ENCODE data around the gene KRT2.

DNA sequence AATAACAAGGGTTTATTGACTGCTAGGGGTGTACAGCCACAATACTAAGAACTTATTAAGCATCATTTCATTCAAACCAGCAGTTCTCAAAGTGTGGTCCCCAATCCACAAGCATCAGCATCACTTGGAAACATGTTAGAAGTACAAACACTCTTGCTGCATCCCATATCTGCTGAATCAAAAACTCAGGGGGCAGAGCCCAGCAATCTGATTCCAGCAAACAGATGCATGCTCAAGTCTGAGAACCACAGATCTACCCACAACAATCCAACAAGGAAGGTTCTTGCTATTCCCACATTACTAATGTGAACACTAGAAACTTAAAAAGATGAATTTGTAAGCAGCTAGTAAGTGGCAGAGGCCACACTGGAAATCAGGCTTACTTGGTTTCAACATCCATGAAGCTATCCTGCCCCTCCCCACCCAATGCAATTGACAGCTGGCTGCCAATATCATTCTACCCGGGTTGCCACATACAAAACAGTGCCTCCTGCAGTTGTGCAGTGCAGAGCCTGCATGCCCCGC, 45.1 kb upstream of the KRT2 start:
- TF ChIP-seq CTCF (IDR thresholded peaks at IDR 0.05; ENCODE audit: low read depth, low read length, missing input control) (no peak), FOXA1 (IDR thresholded peaks at IDR 0.05) (no peak), ATF3 (IDR thresholded peaks at IDR 0.05) (no peak), RAD21 (IDR thresholded peaks at IDR 0.05) (no peak), GABPA (IDR thresholded peaks at IDR 0.05 in 1 of 2, conservative IDR thresholded peaks at IDR 0.05 in 1 of 2) (no peak), NR2F2 (IDR thresholded peaks at IDR 0.05) (no peak), MAX (IDR thresholded peaks at IDR 0.05) (no peak), YY1 (IDR thresholded peaks at IDR 0.05) (no peak), JUND (IDR thresholded peaks at IDR 0.05) (no peak), TAF1 (conservative IDR thresholded peaks at IDR 0.05) (no peak), EGR1 (IDR thresholded peaks at IDR 0.05; ENCODE audit: low read depth in 2 of 2) (no peak)
- TF ChIP-seq, protein P1, sequence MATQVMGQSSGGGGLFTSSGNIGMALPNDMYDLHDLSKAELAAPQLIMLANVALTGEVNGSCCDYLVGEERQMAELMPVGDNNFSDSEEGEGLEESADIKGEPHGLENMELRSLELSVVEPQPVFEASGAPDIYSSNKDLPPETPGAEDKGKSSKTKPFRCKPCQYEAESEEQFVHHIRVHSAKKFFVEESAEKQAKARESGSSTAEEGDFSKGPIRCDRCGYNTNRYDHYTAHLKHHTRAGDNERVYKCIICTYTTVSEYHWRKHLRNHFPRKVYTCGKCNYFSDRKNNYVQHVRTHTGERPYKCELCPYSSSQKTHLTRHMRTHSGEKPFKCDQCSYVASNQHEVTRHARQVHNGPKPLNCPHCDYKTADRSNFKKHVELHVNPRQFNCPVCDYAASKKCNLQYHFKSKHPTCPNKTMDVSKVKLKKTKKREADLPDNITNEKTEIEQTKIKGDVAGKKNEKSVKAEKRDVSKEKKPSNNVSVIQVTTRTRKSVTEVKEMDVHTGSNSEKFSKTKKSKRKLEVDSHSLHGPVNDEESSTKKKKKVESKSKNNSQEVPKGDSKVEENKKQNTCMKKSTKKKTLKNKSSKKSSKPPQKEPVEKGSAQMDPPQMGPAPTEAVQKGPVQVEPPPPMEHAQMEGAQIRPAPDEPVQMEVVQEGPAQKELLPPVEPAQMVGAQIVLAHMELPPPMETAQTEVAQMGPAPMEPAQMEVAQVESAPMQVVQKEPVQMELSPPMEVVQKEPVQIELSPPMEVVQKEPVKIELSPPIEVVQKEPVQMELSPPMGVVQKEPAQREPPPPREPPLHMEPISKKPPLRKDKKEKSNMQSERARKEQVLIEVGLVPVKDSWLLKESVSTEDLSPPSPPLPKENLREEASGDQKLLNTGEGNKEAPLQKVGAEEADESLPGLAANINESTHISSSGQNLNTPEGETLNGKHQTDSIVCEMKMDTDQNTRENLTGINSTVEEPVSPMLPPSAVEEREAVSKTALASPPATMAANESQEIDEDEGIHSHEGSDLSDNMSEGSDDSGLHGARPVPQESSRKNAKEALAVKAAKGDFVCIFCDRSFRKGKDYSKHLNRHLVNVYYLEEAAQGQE (IDR thresholded peaks at IDR 0.05) = no peak

All from liver (tissue), 3 donors.